Lower lobe of right lung (tissue), 2 donors: Measurements from ENCODE around the gene CWC27. TPM values are rescaled to one million over a fixed set of nuclear protein-coding genes. Genes with fewer than 3 reads are reported as not detected.

Experiments used
- ATAC-seq, 2 donors: fragments of 200-7000 bp; cut with Tn5 transposase; one replicate each; pipeline ENCODE4 v1.9.1; 2020 to 2022; ENCODE audit warnings: mild to moderate bottlenecking in 2 of 2, moderate library complexity in 2 of 2
- DNase-seq: peaks from one replicate; pipeline ENCODE4 v3.0.0-alpha.2; 2020
- H3K27ac ChIP-seq: fragments of 200-600 bp; one replicate; pipeline ENCODE4 v1.8.0; 2022
- H3K27me3 ChIP-seq: fragments of 200-600 bp; one replicate; pipeline ENCODE4 v1.8.0; 2022; ENCODE audit warnings: low read depth
- H3K36me3 ChIP-seq: fragments of 200-600 bp; one replicate; pipeline ENCODE4 v1.8.0; 2022; ENCODE audit warnings: mild to moderate bottlenecking
- H3K4me1 ChIP-seq: fragments of 200-600 bp; one replicate; pipeline ENCODE4 v1.8.0; 2022
- H3K4me3 ChIP-seq: fragments of 200-600 bp; one replicate; pipeline ENCODE4 v1.8.0; 2022; ENCODE audit warnings: mild to moderate bottlenecking
- H3K9me3 ChIP-seq: fragments of 200-600 bp; one replicate; pipeline ENCODE4 v1.8.0; 2022
- CTCF ChIP-seq: fragments of 200-600 bp; IDR thresholded peaks from one replicate; pipeline ENCODE4 v1.8.0; 2022; ENCODE audit warnings: antibody characterized with exemption, mild to moderate bottlenecking
- intact Hi-C: fragments of 100-400 bp; cut with DNase I; formaldehyde crosslinking; loops from one replicate; pipeline ENCODE4 v1.11.0; 2022
- total RNA-seq: library from RNA; stranded (reverse); fragmentation: NEBNext Ultra II Directional; extraction: Animal tissue kit (Norgen Biotek cat#: 25700); gene quantifications from one replicate; pipeline ENCODE4 v1.2.1, GENCODE V29; 2021
- donor health status: DM: no; HTN: yes; CAD: no; lungs with severe emphysema.

Gene CWC27
- total RNA-seq, 1 donor from 2014 or later, result 17.3 TPM

- intact Hi-C loops, result no loop called here
- Histone ChIP-seq H3K9me3 (no peaks in the 10 kb centered on the region), H3K4me3 (no peak overlapping the region), H3K27me3 (no peaks in the 10 kb centered on the region), H3K27ac (no peak overlapping the region), H3K4me1 (no peaks in the 10 kb centered on the region), H3K36me3 (no peaks in the 10 kb centered on the region)
- ATAC-seq, result no peak
- no peak for DNase-seq
- no peak for TF ChIP-seq CTCF
Measured at GRCh38 chr5:64853777-64854176, 85.0 kb downstream of the CWC27 start.

- intact Hi-C loops, result no loop called here
- H3K4me1 ChIP-seq, result no peaks in the 10 kb centered on the region
Measured at GRCh38 chr5:64854855-64855254, 86.1 kb downstream of the CWC27 start.

GRCh38 chr5:64859881-64860280 is 91.2 kb downstream of the CWC27 start:
- H3K4me1 ChIP-seq, result no peaks in the 10 kb centered on the region
- DNase-seq, result no peak
- intact Hi-C loops, result no loop called here
- H3K36me3 ChIP-seq, result no peaks in the 10 kb centered on the region
- ATAC-seq, result no peak
- TF ChIP-seq CTCF, result no peak
- no peak overlapping the region for H3K4me3 ChIP-seq
- H3K27ac ChIP-seq, result no peak overlapping the region
- H3K27me3 ChIP-seq, result no peaks in the 10 kb centered on the region
- H3K9me3 ChIP-seq, result no peaks in the 10 kb centered on the region

More at GRCh38 chr5:64854855-64855254, 86.1 kb downstream of the CWC27 start:
- H3K4me3 ChIP-seq, result no peak overlapping the region
- no peak for ATAC-seq
- H3K27me3 ChIP-seq, result no peaks in the 10 kb centered on the region
- DNase-seq, result no peak
- no peaks in the 10 kb centered on the region for H3K9me3 ChIP-seq
- H3K36me3 ChIP-seq, result no peaks in the 10 kb centered on the region
- no peak for TF ChIP-seq CTCF
- H3K27ac ChIP-seq, result no peak overlapping the region

- TF ChIP-seq CTCF, result no peak
- no peak for ATAC-seq
Measured at GRCh38 chr5:64861281-64861680, 92.6 kb downstream of the CWC27 start.

GRCh38 chr5:64864171-64864570 is 95.4 kb downstream of the CWC27 start:
- intact Hi-C loops, result no loop called here

More at GRCh38 chr5:64861281-64861680, 92.6 kb downstream of the CWC27 start:
- no peaks in the 10 kb centered on the region for H3K4me1 ChIP-seq
- no peak overlapping the region for H3K4me3 ChIP-seq
- H3K36me3 ChIP-seq, result no peaks in the 10 kb centered on the region
- H3K27me3 ChIP-seq, result no peaks in the 10 kb centered on the region
- H3K27ac ChIP-seq, result no peak overlapping the region
- DNase-seq, result no peak
- no peaks in the 10 kb centered on the region for H3K9me3 ChIP-seq
- intact Hi-C loops, result no loop called here

More at GRCh38 chr5:64864171-64864570, 95.4 kb downstream of the CWC27 start:
- no peaks in the 10 kb centered on the region for H3K36me3 ChIP-seq
- H3K27me3 ChIP-seq, result no peaks in the 10 kb centered on the region
- H3K4me1 ChIP-seq, result no peaks in the 10 kb centered on the region
- H3K27ac ChIP-seq, result no peak overlapping the region
- no peak for TF ChIP-seq CTCF
- ATAC-seq (no peak), DNase-seq (no peak)
- no peak overlapping the region for H3K4me3 ChIP-seq
- H3K9me3 ChIP-seq, result no peaks in the 10 kb centered on the region
